ENCODE measurements around the gene CREBBP. TPM values are rescaled to one million over a fixed set of nuclear protein-coding genes. Genes with fewer than 3 reads are reported as not detected.

The CREBBP gene
- total RNA-seq, 1 donor from 2014 or later: 106 TPM

DNA sequence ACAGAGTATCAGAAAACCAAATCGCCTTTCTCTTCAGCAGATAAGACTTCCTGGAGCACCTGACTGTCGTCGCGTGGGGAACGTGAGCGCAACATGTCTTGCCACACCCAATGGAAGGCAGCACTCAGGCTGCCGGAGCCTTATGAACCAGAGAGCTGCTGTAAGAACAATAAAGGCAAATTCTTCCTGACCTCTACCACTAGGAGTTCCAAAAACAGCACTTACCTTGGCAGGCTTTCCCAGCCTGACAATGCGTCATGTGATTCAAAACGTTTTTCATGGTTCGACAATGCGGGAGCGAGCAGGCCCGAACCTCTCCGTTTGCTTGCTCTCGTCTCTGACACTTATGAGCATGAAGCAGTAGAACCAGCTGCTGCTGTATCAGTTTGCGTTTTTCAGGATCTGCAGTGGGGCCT, 87.3 kb downstream of the CREBBP start:
- DNase-seq: peak; percentile 74

DNA sequence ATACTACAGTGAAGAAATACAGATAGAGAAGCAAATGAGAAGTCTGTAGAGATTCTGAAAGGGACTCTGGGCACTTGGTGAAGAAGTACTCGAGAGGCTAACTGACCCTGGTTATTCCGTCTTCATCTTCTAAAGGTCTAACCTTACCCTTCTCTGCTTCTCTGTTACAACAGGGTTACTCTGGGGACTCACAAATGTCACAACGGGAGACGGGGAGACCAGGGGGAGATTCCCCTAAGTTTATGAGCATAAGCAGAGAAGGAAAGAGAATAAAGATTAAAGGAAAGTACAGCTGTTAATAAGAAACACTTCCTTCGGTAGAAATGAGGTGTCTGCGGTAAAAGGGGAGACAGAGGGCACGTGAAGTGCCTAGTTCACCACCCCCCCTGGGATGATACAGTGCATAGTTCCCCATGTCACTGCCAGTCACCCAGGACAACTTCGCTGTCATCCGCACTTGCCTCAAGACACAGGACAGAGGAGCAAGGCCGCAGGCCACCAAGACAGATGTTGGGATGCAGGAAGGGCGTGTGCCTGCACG, 88.0 kb downstream of the CREBBP start:
- DNase-seq: no peak

DNA sequence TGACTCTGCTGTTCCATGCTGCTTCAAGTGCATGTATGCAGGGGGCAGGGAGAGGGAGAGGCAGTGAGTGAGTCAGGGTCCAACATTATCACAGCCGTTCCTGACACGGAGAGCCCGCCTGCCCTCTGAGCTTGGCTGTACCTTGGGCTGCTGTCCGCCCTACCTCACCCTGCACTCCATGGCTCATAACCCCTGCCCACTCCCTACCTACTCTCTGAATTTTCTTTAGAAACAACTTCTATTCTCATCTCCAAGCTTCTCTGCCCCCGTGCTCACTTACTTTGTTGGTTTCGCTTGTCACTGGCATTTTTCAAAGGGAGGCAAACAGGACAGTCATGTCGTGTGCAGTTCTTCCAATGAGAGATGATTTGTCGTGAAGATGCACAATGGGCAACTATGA, 88.8 kb downstream of the CREBBP start:
- DNase-seq: no peak

DNA sequence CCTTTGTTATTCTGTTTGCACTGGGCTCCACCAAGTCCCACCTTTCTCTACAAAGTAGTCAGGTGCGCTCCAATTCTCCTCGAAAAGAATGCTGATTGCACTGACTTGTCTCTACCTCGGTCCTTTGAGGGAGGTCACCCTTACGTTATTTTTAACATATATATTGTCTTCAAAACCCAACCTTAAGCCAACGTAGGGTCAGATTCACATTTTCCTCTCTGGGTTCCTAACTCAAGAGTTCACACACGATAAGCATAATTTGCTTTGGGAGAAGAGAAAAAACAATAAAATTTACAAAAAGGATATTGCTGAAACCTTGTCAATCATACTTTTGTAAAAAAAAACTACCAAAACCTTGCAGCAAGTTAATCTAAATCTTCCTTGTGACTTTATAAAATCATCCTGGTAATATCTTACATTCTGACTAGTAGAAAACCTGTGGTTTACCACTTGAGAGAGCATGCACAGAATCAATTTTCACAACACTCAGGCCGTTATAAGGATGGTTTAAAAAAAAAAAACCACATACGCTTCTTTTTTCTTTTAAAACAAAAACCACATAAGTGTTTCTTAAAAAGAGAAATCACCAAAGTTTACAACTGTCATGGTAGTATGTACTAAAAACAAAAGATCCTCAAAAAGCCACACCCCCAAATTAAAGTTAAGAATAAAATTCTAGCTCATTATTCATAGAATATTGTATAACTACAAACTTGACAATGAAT, 91.0 kb downstream of the CREBBP start:
- no peak for DNase-seq

DNA sequence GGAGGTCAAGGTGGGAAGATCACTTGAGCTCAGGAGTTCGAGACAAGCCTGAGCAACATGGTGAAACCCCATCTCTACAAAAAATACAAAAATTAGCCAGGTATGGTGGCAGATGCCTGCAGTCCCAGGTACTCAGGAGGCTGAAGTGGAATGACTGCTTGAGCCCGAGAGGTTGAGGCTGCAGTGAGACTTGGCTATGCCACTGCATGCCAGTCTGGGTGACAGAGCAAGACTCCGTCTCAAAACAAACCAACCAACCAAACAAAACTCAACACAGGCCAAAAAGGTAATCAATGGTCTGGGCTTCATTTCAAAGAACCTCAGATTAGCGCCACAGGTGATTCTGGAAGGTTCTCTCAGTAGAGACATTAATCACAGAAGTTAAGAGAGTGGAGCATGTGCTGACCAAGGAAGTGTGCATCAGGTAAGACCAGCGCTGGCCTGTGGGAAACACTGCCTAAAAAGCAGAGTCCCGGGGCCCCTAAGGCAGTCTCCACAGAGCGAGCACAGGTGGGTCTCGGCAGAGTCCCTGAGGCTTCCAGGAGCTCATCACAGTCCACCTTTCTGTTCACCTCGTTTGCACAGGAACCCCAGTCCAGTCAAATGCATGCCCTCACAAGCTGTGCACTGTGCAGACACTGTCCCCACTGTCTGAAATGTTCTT, 91.7 kb downstream of the CREBBP start:
- no peak for DNase-seq

DNA sequence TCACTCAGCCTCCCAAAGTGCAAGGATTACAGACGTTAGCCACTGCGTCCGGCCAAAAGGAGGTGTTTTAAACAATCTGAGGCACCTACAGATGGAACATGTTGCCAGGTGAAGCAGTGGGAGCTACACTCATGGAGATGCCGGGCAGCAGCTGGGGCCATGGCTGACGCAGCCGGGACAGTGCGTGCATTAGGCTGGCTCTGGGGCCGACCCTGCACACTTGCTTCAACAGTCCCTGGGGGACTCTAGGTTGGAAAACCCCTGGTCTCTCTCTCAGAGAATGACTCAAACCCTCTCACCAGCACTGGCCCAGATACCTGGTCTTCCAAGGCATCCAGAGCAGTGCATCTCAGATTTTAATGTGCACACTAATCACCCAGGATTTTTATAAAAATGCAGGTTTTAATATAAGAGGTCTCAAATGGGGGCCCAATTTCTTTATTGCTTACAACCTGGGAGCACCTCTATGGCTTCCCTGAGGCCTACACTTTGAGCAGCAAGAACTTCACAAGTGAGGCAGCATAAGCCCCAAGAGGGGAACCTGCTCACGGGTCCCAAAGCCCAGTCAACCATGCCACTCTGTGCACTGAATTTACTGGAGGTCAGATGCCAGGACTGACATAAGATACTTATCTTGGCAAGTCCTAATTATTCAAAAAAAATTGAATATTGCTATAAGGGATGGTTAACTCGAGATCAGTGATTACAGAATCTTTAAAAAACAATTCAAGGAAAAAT, 92.4 kb downstream of the CREBBP start:
- no peak for DNase-seq

DNA sequence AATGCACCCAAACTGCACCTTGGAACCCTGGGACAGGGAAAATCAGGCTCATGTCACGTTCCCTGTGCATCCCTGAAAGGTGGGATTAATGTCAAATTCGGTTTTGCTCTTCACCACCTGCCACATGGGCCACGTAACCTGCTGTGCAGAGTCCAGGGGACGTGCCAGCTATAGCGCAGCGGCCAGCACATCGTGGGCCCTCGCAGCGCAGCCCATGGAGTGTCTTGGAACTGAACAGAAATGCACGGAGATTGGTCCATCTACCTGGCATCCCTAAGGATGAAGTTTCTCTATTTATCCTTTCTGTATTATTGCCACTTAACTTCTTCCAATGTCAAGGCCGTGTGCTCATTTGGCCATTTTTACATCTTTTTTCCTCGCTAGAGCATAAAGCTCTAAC, 95.1 kb downstream of the CREBBP start:
- no peak for DNase-seq

DNA sequence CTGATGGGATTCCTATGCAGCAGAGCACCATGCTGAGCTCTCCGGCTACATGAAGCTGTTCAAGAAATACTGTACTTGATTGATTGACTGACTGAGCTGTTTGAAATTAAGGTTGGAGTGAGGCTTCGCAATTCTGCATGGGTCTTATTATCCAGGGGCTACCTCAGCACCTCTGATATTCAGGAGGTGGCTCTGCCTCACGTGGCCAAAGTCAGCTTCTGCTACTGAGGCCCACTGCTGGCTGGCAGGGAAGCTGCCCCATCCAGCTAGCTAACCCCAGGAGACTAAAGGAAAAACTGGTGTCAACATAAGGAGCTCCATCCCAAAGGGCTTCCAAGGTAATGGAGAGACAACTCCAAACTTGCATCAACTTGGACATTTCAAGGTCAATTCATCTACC, 97.0 kb downstream of the CREBBP start:
- no peak for DNase-seq

DNA sequence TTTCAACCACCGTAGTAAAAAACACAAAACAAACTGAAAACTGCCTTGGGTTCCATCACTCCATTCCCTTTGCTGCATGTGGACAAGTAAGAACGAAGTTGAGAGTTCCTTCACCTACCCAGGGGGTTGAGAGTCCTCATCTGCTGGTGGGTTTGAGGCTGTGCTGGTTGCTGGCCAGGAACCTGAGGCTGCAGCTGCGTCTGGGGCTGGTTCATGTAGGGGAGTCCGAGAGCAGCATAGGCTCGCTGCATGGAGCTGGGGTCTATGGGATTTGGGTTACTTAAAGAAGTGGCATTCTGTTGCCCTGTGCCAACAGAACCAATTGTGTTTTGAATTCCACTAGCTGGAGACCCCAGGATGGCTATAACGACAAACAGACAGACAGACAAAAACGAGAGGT, 97.9 kb downstream of the CREBBP start:
- no peak for DNase-seq

DNA sequence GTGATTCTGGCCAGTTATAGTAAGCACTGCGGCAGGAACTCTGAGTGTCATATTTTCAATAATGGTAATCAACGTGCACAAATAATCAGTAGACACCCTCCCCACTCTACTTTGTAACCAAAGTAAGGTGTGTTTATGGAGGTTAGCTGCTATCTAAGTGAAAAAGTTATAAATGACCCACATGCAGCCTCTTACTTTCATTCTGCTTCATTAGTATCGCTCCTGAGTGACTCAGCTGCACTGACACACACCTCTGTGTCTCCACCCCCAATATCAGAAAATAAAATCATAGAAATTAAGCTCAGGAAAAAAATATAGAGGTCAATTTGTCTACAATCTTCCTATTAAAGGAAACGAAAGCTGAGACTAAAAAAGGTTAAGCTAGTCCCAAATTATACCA, 99.1 kb downstream of the CREBBP start:
- no peak for DNase-seq

DNA sequence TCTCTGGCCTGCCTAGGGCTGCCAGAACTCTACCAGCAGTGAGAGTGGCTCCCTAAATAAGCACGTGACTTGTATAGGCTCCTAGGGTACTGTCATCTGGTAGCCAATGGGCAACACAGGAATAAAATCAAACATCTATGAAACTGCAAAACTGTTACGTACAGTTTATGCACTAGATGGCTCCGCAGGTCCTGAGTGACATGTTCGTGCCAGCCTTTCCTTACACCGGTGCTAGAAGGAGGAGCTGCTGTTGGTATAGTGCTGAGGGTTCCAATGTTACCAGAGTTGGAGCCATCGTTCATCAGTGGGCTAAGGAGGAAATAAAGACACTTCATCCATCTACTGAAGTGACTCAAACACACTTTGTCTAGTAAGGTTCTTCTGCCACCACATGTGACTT, 99.9 kb downstream of the CREBBP start:
- DNase-seq: peak; percentile 20

DNA sequence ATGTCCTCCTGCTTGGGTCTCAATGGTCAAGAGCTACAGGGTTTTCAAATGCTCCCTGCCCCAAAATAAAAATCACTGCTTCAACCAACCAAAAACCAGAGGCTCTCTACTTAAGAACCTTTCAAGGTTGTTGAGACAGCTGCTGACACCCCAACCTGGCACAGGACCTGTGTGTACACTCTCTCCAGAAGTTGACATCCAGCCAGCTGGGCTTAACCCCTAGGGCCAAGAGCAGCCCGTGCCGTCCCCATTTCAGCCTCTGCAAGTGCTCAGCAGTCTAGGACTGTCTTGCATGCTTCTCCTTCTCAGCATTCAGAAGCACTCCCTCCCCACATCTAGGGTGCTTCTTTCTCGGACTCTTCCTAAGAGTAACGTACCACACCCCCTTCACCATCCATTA, 104.2 kb downstream of the CREBBP start:
- no peak for DNase-seq

DNA sequence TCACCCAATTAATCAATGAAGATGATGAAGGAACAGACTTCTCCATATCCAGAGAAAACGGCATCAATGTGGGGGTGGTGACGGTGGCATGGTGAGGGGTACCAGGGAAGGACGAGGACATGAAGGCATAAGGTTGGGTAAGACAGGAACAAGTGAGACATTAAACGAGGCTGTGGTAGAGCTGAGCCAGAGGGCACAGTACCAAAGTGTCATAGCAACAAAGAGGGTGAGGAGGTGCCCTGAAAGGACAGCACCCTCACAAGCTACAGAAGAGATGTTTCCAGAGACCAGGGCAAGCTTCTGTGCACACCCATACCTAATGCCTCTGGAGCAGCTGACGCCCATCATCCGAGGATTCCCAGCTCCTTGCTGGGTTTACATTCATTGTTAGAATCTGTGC, 105.7 kb downstream of the CREBBP start:
- DNase-seq: no peak

DNA sequence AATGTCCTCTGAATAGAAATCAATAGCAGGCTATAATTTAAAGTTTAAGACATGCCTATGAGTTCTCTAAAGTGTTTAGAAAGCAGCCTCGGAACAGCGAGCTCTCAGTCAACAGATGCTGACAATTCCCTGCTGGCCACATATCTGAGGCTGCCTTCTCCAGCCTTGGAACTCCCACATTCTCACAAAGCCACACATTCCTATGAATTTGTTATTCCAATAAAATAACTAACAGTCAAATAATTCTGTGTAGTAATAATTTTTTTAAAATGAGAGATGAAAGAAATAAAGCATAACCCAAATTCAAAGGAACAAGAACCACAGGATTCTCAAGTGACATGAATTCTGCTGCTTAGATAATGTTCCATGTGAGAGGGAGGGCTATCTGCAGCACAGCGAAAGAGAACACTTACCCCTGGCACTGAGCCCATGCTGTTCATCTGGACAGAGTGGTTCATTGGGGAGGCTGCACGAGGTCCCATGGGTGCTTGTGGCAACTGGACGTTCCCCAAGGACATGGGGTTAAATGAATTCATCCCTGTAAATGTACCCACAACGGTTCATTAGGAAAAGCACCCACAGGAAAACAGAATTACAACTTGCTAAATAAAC, 106.3 kb downstream of the CREBBP start:
- peak; percentile 38 for DNase-seq

DNA sequence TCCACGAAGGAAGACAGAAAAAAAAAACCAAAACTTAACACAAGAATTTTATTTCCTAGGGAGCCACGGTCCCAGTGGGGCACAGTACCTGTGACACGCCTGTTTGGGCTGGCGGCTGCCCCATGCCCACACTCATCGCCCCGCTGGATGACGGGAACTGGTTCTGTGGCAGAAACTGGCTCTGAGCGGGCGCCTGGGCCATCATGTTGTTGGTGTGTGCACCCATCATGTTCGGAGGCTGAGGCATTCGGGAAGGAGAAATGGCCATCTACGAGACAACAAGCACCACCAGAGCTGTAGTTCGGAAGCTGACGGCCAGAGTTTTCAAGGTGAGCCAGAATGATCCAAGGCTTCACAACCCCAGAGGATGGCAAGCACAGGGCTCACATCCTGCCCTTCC, 106.8 kb downstream of the CREBBP start:
- no peak for DNase-seq

DNA sequence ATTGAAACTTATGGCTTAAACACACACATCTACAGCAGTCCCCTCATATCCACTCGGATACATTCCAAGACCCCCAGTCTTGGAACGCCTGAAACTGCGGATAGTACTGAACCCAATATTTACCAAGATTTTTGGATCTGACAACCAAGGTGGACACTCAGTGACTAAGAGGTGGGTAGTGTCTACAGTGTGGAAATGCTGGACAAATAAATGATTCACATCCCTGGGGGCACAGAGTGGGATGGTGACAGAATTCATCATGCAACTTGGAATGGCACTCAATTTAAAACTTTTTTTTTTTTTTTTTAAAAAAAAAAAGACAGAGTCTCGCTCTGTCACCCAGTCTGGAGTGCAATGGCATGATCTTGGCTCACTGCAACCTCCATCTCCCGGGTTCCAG, 109.0 kb downstream of the CREBBP start:
- DNase-seq: no peak

DNA sequence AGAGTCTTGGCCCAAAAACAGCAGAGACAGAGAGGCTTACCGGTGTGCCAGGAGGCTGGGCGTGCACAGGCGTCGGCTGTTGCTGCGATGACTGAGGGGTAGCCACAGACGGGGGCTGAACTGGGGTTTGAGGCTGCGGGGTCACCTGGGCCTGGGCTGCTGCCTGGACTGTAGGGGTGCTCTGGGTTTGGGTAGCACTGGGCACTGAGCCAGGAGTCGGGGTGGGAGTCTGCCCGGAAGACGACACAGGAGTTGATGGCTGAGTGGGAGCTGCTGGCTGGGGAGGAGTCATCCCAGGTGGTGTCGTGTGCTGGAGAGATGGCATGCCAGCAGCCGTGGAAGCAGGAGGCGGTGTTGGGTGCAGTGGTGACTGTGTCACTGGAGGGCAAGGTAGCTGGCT, 110.0 kb downstream of the CREBBP start:
- DNase-seq: no peak

DNA sequence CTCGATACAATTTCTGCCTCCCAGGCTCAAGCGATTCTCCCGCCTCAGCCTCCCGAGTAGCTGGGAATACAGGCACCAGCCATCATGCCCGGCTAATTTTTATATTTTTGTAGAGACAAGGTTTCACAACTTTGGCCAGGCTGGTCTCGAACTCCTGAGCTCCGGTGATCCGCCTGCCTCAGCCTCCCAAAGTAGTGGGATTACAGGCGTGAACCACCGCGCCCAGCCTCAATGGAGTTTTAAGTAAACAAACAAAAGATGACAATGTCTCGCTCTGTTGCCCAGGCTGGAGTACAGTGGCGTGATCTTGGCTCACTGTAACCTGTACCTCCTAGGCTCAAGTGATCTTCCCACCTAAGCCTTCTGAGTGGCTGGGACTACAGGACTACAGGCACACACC, 110.6 kb downstream of the CREBBP start:
- DNase-seq: no peak

DNA sequence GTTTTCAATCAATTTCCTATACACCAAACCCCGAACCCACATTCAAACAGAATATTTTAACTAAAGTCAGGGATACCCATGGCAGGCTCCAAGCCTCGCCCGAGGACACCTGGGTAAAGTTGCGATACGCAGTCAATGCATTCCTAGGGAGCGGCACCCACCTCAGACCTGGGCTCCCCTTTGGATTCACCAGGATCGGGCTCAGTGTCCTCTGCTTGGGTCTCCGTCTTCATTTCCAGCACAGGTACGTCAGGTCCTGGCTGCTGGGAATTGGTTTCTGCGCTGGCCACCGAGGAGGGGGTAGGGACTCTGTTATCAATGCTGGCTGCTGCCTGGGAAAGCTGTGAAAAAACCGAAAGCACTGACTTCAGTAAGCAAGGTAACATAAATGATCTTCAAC, 111.5 kb downstream of the CREBBP start:
- no peak for DNase-seq

DNA sequence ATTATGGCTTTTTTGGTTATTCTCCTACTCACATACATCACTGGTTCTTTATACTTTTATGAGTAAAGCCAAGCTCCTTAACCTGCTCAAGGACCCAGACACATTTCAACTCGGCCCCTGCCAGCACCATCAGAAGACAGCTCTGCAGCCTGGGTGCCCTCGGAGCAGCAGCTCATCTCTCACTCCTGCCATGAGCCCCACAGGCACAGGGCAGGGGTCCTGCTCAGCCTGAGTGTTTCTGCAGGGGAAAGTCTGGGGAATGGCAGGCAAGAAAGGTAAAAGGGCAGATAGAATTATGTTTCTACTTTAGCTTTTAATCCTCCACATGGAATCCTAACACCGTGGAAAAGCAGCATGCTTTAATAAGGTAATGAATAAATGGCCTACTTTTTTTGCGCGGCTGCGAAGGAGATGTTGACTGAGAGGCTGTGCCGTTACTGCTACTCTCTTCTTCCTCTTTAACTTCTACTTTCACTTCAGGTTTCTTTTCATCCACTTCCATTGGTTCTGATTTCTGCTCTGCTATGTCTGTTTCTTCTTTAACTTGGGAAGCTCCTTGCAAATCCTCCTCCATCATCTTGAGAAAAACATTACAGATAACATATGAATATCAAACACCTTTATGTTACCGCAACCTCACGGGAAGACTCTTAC, 113.1 kb downstream of the CREBBP start:
- DNase-seq: no peak

DNA sequence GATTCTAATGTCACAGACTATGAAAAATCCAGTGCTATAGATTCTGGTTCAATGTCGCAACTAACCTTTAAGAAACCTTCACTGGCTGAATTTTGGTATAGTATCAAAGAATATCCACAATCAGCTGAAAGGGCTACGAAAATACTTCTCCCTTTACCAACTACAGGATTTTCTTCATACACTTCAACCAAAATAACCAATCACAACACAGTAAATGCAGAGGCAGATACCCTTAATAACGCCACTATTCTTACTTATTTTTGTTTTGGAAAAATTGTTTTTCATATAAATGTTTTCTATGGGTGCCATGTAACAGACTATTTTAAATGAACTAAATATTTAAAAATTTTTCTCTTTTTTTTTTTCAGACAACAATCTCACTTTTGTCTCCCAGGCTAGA, 114.3 kb downstream of the CREBBP start:
- DNase-seq: no peak

DNA sequence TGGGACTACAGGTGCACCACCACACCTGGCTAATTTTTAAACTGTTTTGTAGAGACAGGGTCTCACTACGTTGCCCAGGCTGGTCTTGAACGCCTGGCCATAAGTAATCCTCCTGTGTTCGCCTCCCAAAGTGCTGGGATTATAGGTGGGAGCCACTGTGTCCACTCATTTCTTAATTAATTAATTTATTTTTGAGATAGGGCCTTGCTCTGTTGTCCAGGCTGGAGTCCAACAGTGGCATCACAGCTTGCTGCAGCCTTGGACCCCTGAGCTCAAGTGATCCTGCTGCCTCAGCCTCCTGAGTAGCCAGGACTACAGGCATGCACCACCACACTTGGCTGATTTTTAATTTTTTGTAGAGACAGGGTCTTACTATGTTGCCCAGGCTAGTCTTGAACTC, 116.1 kb downstream of the CREBBP start:
- no peak for DNase-seq
